Astrocyte (in vitro differentiated cells and primary cell): ENCODE measurements around the gene KIAA1549.

ENCODE experiments used
- CTCF ChIP-seq: IDR thresholded peaks from 2 replicates; pipeline ENCODE4 v1.5.1; 2011; ENCODE audit warnings: low read depth, mild to moderate bottlenecking, inconsistent platforms, low read length, moderate library complexity; ENCODE audit not compliant: insufficient read depth
- EZH2 ChIP-seq: IDR thresholded peaks from 2 replicates; pipeline ENCODE4 v1.6.1; 2012; ENCODE audit warnings: mild to moderate bottlenecking, low read length, inconsistent platforms; ENCODE audit not compliant: insufficient read depth

GRCh38 chr7:139004321-139005090 is 23.3 kb upstream of the KIAA1549 start:
- no peak for TF ChIP-seq CTCF
- no peak for TF ChIP-seq EZH2
